ENCODE results near the gene DAB2IP.

DAB2IP gene

DNA sequence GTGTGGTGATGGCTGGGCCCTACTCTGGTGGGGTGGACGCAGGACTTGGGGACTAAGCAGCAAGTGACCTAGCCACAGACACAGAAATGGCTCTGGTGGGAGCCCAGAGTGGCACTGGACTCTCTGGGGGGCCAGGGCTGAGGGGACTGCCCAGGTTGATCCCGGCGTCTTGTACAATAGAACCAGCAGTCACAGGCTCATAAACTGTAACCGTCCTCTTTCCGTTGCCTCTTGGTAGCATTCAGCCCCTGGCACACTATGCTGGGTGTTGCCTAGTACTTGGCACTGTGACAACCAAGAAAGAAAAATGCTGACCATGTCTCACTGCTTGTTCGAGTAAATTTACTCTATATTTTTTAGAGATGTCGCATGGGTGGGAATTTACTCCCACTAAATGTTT is 80.5 kb downstream of the DAB2IP start:
- Histone ChIP-seq H3K4me1 (ENCODE audit: insufficient read depth, low read length, poor library complexity, severe bottlenecking) (peaks cover 72% of the 10 kb centered on the region), H4K20me1 (ENCODE audit: insufficient read depth, low read length, poor library complexity, severe bottlenecking) (peaks cover 22% of the 10 kb centered on the region), H3K9ac (ENCODE audit: low read depth, low read length, poor library complexity, severe bottlenecking) (peak overlapping the region; percentile 42)

DNA sequence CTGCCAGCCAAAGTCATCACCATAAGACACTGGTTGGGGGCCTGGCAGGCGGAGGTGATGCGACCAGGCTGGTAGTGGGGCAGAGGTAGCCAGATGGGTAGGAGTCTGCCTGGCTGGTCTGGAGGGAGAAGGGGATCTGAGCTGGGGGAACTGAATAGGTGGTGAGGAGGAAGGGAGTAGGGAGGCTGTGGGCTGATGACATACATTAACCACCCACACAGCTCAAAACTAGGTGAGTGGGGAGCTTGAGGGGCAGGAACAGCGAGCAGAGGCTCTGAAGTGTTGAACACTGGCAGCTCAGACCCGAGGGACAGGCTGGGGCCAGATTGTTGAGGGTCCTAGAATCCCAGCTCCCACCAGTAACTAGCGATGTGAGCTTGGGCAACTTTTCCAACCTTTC is 81.0 kb downstream of the DAB2IP start:
- Histone ChIP-seq H3K36me3 (ENCODE audit: insufficient read depth, low read length) (no peaks in the 10 kb centered on the region), H3F3A (ENCODE audit: low read depth) (peaks cover 10% of the 10 kb centered on the region), H3K4me2 (ENCODE audit: low read depth, low read length, poor library complexity, severe bottlenecking) (peak overlapping the region; percentile 71), H3K79me2 (ENCODE audit: insufficient read depth, low read length) (peaks cover 74% of the 10 kb centered on the region), H3K9me3 (ENCODE audit: insufficient read depth, low read depth, low read length) (no peaks in the 10 kb centered on the region), H3K4me3 (ENCODE audit: low read length, poor library complexity, severe bottlenecking) (peak overlapping the region; percentile 3), H3K27me3 (ENCODE audit: insufficient read depth, low read length, poor library complexity, severe bottlenecking) (no peaks in the 10 kb centered on the region), H3K9ac (ENCODE audit: low read depth, low read length, poor library complexity, severe bottlenecking) (peak overlapping the region; percentile 42), H3K4me1 (ENCODE audit: insufficient read depth, low read length, poor library complexity, severe bottlenecking) (peaks cover 67% of the 10 kb centered on the region), H3K9me2 (replicated peaks; ENCODE audit: low read depth, low read length) (no peaks in the 10 kb centered on the region), H2AFZ (ENCODE audit: low read length) (no peak overlapping the region), H4K20me1 (ENCODE audit: insufficient read depth, low read length, poor library complexity, severe bottlenecking) (peaks cover 22% of the 10 kb centered on the region)
- no peak for TF ChIP-seq EZH2phosphoT487 (IDR thresholded peaks at IDR 0.05; ENCODE audit: borderline replicate concordance)
- TF ChIP-seq, protein P1, sequence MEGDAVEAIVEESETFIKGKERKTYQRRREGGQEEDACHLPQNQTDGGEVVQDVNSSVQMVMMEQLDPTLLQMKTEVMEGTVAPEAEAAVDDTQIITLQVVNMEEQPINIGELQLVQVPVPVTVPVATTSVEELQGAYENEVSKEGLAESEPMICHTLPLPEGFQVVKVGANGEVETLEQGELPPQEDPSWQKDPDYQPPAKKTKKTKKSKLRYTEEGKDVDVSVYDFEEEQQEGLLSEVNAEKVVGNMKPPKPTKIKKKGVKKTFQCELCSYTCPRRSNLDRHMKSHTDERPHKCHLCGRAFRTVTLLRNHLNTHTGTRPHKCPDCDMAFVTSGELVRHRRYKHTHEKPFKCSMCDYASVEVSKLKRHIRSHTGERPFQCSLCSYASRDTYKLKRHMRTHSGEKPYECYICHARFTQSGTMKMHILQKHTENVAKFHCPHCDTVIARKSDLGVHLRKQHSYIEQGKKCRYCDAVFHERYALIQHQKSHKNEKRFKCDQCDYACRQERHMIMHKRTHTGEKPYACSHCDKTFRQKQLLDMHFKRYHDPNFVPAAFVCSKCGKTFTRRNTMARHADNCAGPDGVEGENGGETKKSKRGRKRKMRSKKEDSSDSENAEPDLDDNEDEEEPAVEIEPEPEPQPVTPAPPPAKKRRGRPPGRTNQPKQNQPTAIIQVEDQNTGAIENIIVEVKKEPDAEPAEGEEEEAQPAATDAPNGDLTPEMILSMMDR (conservative IDR thresholded peaks at IDR 0.05; ENCODE audit: low read length) = no peak

More for the DNA sequence above, 80.5 kb downstream of the DAB2IP start:
- peak overlapping the region; percentile 71 for H3K4me2 ChIP-seq (ENCODE audit: low read depth, low read length, poor library complexity, severe bottlenecking)
- no peak overlapping the region for H2AFZ ChIP-seq (ENCODE audit: low read length)
- no peaks in the 10 kb centered on the region for H3K9me2 ChIP-seq (replicated peaks; ENCODE audit: low read depth, low read length)
- H3K36me3 ChIP-seq (ENCODE audit: insufficient read depth, low read length) = no peaks in the 10 kb centered on the region
- peaks cover 74% of the 10 kb centered on the region for H3K79me2 ChIP-seq (ENCODE audit: insufficient read depth, low read length)
- no peak for TF ChIP-seq EZH2phosphoT487 (IDR thresholded peaks at IDR 0.05; ENCODE audit: borderline replicate concordance)
- TF ChIP-seq, protein P1 (conservative IDR thresholded peaks at IDR 0.05; ENCODE audit: low read length) = no peak
- H3F3A ChIP-seq (ENCODE audit: low read depth) = peaks cover 10% of the 10 kb centered on the region
- H3K27me3 ChIP-seq (ENCODE audit: insufficient read depth, low read length, poor library complexity, severe bottlenecking) = no peaks in the 10 kb centered on the region
- H3K4me3 ChIP-seq (ENCODE audit: low read length, poor library complexity, severe bottlenecking) = peak overlapping the region; percentile 3
- no peaks in the 10 kb centered on the region for H3K9me3 ChIP-seq (ENCODE audit: insufficient read depth, low read depth, low read length)

DNA sequence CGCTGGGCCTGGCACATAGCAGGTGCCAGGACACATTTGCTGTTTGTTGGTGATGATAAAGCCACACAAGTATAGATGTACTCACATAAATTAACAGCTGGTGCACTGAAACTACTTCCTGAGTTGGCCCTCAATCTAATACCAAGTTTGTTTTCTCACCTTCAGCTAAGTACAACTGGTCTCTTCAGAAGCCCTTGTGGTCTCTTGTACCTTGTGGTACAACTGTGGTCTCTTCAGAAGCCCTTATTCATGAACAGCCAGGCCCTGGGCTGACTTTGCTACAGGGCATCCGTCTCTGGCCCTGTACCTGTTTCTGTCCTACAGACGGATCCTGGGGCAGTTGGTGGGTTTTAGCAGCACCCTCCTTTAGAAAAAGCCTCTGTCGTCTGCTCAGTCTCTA is 81.5 kb downstream of the DAB2IP start:
- peak overlapping the region; percentile 13 for H3K4me3 ChIP-seq (ENCODE audit: low read length, poor library complexity, severe bottlenecking)
- no peak overlapping the region for H2AFZ ChIP-seq (ENCODE audit: low read length)
- no peaks in the 10 kb centered on the region for H3K36me3 ChIP-seq (ENCODE audit: insufficient read depth, low read length)
- no peaks in the 10 kb centered on the region for H3K9me2 ChIP-seq (replicated peaks; ENCODE audit: low read depth, low read length)
- H3K4me1 ChIP-seq (ENCODE audit: insufficient read depth, low read length, poor library complexity, severe bottlenecking) = peaks cover 68% of the 10 kb centered on the region
- TF ChIP-seq, protein P1 (conservative IDR thresholded peaks at IDR 0.05; ENCODE audit: low read length) = no peak
- no peak for TF ChIP-seq EZH2phosphoT487 (IDR thresholded peaks at IDR 0.05; ENCODE audit: borderline replicate concordance)
- peaks cover 10% of the 10 kb centered on the region for H3F3A ChIP-seq (ENCODE audit: low read depth)
- peaks cover 22% of the 10 kb centered on the region for H4K20me1 ChIP-seq (ENCODE audit: insufficient read depth, low read length, poor library complexity, severe bottlenecking)
- H3K9me3 ChIP-seq (ENCODE audit: insufficient read depth, low read depth, low read length) = no peaks in the 10 kb centered on the region
- peaks cover 75% of the 10 kb centered on the region for H3K79me2 ChIP-seq (ENCODE audit: insufficient read depth, low read length)
- peak overlapping the region; percentile 71 for H3K4me2 ChIP-seq (ENCODE audit: low read depth, low read length, poor library complexity, severe bottlenecking)
- peak overlapping the region; percentile 33 for H3K9ac ChIP-seq (ENCODE audit: low read depth, low read length, poor library complexity, severe bottlenecking)
- no peaks in the 10 kb centered on the region for H3K27me3 ChIP-seq (ENCODE audit: insufficient read depth, low read length, poor library complexity, severe bottlenecking)
